Measurements from ENCODE around the gene ARHGAP18.

The ARHGAP18 gene

GRCh38 chr6:129637340-129638054 is 72.5 kb downstream of the ARHGAP18 start:
- H3K27ac ChIP-seq = peak overlapping the region; percentile 78
- no peaks in the 10 kb centered on the region for H3K27me3 ChIP-seq (replicated peaks)
- no peak overlapping the region for H3K4me3 ChIP-seq (ENCODE audit: low read depth, low read length)
- in situ Hi-C loops (cut with HindIII; ENCODE audit: low pct_ligation_motif_present, low sequenced_read_pairs) = no loop called here
- no peak for TF ChIP-seq CTCF (IDR thresholded peaks at IDR 0.05; ENCODE audit: low read depth, low read length, missing control alignments)
- H3K36me3 ChIP-seq (replicated peaks) = peaks cover 15% of the 10 kb centered on the region
- DNase-seq = no peak

GRCh38 chr6:129635396-129636130 is 74.4 kb downstream of the ARHGAP18 start:
- in situ Hi-C loops (cut with HindIII; ENCODE audit: low pct_ligation_motif_present, low sequenced_read_pairs) = no loop called here
- DNase-seq = no peak
- no peak for TF ChIP-seq CTCF (IDR thresholded peaks at IDR 0.05; ENCODE audit: low read depth, low read length, missing control alignments)
- H3K4me3 ChIP-seq (ENCODE audit: low read depth, low read length) = no peak overlapping the region
- H3K27ac ChIP-seq = no peak overlapping the region
- peaks cover 15% of the 10 kb centered on the region for H3K36me3 ChIP-seq (replicated peaks)
- no peaks in the 10 kb centered on the region for H3K27me3 ChIP-seq (replicated peaks)

GRCh38 chr6:129634411-129635230 is 75.4 kb downstream of the ARHGAP18 start:
- in situ Hi-C loops (cut with HindIII; ENCODE audit: low pct_ligation_motif_present, low sequenced_read_pairs) = no loop called here

GRCh38 chr6:129633529-129633928 is 76.4 kb downstream of the ARHGAP18 start:
- no peak overlapping the region for H3K4me3 ChIP-seq (ENCODE audit: low read depth, low read length)
- H3K36me3 ChIP-seq (replicated peaks) = peaks cover 16% of the 10 kb centered on the region
- DNase-seq = no peak
- H3K27ac ChIP-seq = no peak overlapping the region
- TF ChIP-seq CTCF (IDR thresholded peaks at IDR 0.05; ENCODE audit: low read depth, low read length, missing control alignments) = no peak
- H3K27me3 ChIP-seq (replicated peaks) = no peaks in the 10 kb centered on the region
- in situ Hi-C loops (cut with HindIII; ENCODE audit: low pct_ligation_motif_present, low sequenced_read_pairs) = no loop called here

More at GRCh38 chr6:129634411-129635230, 75.4 kb downstream of the ARHGAP18 start:
- H3K4me3 ChIP-seq (ENCODE audit: low read depth, low read length) = no peak overlapping the region
- H3K27me3 ChIP-seq (replicated peaks) = no peaks in the 10 kb centered on the region
- peaks cover 15% of the 10 kb centered on the region for H3K36me3 ChIP-seq (replicated peaks)
- no peak for TF ChIP-seq CTCF (IDR thresholded peaks at IDR 0.05; ENCODE audit: low read depth, low read length, missing control alignments)
- H3K27ac ChIP-seq = peak overlapping the region; percentile 20
- no peak for DNase-seq

- H3K27me3 ChIP-seq (replicated peaks) = no peaks in the 10 kb centered on the region
- no peak for DNase-seq
- TF ChIP-seq CTCF (IDR thresholded peaks at IDR 0.05; ENCODE audit: low read depth, low read length, missing control alignments) = no peak
- H3K4me3 ChIP-seq (ENCODE audit: low read depth, low read length) = no peak overlapping the region
- peaks cover 15% of the 10 kb centered on the region for H3K36me3 ChIP-seq (replicated peaks)
- in situ Hi-C loops (cut with HindIII; ENCODE audit: low pct_ligation_motif_present, low sequenced_read_pairs) = no loop called here
- no peak overlapping the region for H3K27ac ChIP-seq
These were observed 77.8 kb downstream of the ARHGAP18 start for GRCh38 chr6:129632172-129632613.
